Stimulated activated CD4-positive, alpha-beta T cell treated with anti-CD3 and anti-CD28 coated beads, Interleukin-1b, Interleukin-23, amount 100 ng/mL, for 24 hours (primary cell): ENCODE results near the gene C1orf216.
"Not testable (repeated sequence)": the region's sequence is repeated elsewhere in the genome, so short reads cannot be mapped to it uniquely, and the experiment has no call there.

Experiments
- DNase-seq, 4 experiments: peaks; one replicate each; pipeline ENCODE4 v3.0.0-alpha.2; 2020; ENCODE audit warnings: low read depth in 4 of 4, low spot score in 1 of 4

The C1orf216 gene

GRCh38 chr1:35718492-35719336 lies at the start of gene C1orf216:
TSS of gene C1orf216 (minus strand) at chr1:35718884. CDS start at chr1:35716321, 2,563 bp downstream.
- peak; percentile 47 to 72 (median 60) for DNase-seq

- DNase-seq: no peak
Measured at GRCh38 chr1:35764283-35764682, 45.6 kb upstream of the C1orf216 start.

- DNase-seq: no peak
Measured at GRCh38 chr1:35763201-35763600, 44.5 kb upstream of the C1orf216 start.

DNA sequence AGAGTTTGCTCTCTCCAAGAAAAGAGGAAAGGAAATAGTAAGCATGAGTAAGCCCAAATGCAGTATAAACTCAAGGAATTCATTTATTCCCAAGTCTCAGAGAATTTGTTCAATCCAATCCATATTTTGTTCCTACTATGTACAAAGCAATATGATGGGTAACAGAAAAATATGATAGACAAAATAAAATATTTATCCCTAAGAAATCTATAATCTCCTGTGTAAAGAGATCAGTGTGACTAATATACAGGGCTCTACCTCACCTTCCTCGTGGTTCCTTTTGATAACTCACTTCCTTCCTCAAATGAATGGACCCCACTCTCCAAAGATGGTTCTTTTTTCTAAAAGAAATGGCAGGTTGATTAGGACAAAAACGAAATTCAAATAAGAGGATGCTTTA lies 43.5 kb upstream of the C1orf216 start:
- DNase-seq: no peak

DNA sequence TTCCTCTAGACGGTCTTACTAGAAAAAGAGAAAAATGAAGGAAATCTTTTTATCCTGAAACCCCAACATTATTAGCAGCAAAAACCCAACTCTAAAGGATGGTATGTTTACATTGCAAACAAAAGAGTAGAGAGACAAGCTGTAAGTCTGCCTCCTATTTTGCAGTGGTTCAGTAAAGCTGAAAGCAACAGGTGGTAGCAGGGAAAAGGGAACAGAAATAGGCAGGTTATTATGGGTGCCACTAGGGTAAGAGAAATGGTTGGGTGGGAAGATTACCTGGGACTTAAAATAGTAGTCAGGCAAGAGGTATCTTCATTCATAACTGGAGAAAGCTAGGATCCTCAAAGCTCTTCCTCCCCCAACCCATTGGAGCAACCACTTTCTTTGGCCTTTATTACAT lies 37.4 kb upstream of the C1orf216 start:
- DNase-seq: no peak

DNA sequence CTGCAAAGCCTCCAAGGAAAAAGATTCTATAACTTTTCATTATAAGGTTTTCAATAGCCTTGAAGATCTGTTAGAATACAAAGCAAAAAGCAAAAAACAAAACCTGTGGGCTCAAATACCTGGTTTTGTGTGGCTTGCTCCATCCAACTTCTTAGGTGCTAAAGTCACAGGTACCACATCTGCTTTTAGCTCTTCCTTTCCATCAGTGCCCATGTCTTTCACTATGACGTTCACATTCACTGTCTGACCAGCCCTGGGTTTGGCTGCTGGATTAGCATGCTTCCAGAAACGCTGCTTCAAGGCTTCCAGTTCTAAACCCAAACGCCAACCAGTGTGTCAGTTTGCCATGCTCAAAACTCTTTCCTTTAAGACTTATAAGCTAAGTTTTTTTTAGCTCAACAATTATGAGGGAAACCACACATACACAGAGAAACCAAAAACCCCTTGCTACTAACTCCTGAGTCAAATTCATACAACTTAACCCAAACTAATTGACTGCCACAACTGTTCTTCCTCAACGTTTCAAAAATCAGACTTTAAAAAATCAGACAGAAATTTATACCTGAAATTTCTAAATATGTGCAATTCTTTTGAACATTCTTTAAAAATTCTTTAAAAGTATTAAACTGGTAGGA lies 35.1 kb upstream of the C1orf216 start:
- no peak for DNase-seq

DNA sequence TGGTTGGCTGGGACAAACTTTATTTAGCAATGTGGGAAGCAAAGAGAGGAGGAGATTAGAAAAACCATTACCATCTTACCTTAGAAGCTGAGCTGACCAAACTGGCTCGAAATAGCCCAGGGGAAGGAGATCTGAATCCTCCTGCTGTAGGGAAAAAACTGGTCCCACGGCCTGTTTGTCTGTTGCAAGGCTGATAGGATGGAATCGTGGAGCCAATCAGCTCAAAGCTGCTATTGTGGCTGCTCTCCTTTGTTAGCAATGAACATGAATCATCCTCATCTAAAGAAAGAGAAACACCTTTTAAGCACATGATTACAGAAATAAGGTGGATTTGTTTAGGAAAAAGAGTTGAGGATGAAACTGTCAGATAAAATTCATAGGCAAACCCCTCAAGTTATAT lies 29.6 kb upstream of the C1orf216 start:
- no peak for DNase-seq

DNA sequence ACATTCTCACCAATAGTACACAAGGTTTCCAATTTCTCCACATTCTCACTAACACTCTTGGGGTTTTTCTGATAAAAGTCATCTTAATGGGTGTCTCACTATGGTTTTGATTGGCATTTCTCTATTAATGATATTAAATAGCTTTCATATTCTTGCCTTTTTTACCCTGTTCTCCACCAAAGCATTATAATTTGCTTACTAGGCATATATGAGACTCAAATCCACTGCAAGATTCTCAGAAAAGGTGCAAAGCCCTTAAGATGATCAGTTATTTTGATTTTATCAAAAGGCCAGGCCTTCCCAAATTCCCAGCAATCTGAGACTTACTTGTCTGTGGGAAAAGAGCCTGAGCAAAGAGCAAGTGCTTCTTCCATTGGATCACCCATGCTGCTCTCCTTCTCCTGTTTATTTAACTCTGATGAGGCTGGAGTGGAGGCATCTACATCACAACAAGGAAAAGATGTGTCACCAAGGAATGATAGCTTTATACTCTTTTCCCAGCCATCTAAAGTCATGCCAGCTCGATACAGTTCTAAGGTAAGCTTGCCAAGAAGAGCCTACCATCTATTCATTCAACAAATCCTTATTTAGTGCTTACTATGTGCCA lies 26.5 kb upstream of the C1orf216 start:
- DNase-seq: no peak

GRCh38 chr1:35737120-35737519 lies 18.4 kb upstream of the C1orf216 start:
- DNase-seq: no peak

GRCh38 chr1:35727434-35728040 lies 8.9 kb upstream of the C1orf216 start:
- DNase-seq: no peak

DNA sequence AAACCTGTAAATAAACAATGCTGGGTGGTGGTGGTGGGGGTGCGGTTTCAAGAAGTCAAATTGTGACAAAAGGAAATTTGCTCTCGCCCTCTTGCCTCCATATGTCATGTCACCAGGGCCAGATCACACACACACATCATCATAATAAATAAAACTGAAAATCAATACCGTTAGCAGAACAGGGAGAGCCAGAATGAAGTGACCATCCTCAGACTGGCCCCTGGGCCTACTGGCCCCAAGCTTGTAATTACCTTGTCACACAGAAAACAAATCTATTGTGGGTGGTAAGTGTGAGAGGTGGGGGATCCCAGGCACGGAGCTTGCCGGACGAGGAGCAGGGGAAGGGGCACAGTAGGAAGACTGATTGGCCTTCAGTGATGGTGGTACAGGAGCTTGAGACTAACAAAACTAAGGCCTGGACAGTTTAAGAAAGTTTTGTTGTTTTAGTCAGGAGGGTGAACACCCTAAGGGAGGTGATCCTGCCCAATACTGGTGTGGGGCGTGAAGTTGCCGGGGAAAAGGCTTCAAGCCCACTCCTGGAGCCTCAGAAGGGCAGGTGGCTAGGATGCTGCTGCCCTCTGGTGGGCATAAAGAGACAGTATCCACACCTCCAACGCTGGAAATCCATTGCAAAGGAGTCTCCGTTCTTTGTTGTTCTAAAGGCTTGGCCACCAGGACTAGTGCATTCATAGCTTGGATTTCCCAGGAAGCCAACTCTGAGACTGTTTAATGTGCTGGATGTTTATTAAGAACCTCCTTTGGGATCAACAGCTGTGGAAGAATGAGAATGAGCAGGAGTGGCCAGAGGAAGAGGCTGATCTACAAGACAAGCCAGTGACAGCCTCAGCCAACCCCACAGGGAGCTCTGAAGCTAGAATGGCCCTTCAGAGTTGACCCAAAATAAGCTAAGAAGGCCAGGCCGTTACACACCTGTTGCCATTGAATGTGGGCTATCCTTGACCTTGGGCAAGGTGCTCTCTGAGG lies 8.1 kb upstream of the C1orf216 start:
- DNase-seq: peak in 1 of 4 experiments; percentile 22

GRCh38 chr1:35725596-35725995 lies 6.9 kb upstream of the C1orf216 start:
- no peak for DNase-seq

DNA sequence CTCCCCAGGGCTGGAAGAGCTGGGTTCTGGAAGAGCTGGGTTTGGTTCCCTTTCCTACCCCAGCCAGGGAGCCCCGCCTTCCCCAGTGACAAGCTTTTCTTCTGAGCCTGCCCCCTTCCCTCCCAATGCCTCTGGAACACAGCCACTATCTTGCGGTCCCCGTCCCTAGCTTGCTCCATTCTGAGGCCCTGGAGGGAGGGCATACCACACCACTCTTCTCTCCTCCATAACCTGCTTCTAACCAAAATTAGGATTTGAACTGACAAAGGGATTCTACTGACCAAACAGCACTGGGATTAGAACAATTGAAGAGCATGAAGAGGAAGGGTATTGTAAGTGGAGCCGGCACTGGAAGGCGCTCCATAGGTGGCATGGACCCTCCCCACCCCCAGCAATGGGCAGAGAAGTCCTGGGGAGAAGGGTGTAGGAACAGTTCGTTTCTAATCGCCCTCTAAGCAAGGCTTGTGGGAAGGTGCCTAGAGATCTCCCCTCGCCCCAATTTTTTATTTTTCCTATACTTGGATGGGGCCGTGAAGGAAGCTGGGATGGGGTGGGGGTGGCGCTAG lies 690 bp downstream of the C1orf216 start:
- DNase-seq: no peak

GRCh38 chr1:35715568-35716002 lies 3.1 kb downstream of the C1orf216 start:
- peak; percentile 45 to 73 (median 61) for DNase-seq

- no peak for DNase-seq
Measured at GRCh38 chr1:35714921-35715567, 3.6 kb downstream of the C1orf216 start.

GRCh38 chr1:35711098-35711497 lies 7.6 kb downstream of the C1orf216 start:
- DNase-seq: not testable (repeated sequence)

- no peak for DNase-seq
Measured at GRCh38 chr1:35708952-35709351, 9.7 kb downstream of the C1orf216 start.

GRCh38 chr1:35708441-35708921 lies 10.2 kb downstream of the C1orf216 start:
- peak in 1 of 4 experiments; percentile 7 for DNase-seq
